Measurements from ENCODE around the gene SEC22A.

Gene SEC22A

GRCh38 chr3:123297627-123297899, 95.8 kb downstream of the SEC22A start:
- TF ChIP-seq TAF1 (IDR thresholded peaks at IDR 0.05; ENCODE audit: borderline replicate concordance, insufficient read depth, low read length) (no peak), FOXP2 (optimal IDR thresholded peaks at IDR 0.05; ENCODE audit: borderline replicate concordance, extremely low read depth, extremely low read length, insufficient read depth) (no peak), SIN3A (IDR thresholded peaks at IDR 0.05; ENCODE audit: borderline replicate concordance, insufficient read depth, low read length) (no peak), POLR2AphosphoS5 (IDR thresholded peaks at IDR 0.05; ENCODE audit: low read depth, low read length) (no peak)
- TF ChIP-seq, protein P1, sequence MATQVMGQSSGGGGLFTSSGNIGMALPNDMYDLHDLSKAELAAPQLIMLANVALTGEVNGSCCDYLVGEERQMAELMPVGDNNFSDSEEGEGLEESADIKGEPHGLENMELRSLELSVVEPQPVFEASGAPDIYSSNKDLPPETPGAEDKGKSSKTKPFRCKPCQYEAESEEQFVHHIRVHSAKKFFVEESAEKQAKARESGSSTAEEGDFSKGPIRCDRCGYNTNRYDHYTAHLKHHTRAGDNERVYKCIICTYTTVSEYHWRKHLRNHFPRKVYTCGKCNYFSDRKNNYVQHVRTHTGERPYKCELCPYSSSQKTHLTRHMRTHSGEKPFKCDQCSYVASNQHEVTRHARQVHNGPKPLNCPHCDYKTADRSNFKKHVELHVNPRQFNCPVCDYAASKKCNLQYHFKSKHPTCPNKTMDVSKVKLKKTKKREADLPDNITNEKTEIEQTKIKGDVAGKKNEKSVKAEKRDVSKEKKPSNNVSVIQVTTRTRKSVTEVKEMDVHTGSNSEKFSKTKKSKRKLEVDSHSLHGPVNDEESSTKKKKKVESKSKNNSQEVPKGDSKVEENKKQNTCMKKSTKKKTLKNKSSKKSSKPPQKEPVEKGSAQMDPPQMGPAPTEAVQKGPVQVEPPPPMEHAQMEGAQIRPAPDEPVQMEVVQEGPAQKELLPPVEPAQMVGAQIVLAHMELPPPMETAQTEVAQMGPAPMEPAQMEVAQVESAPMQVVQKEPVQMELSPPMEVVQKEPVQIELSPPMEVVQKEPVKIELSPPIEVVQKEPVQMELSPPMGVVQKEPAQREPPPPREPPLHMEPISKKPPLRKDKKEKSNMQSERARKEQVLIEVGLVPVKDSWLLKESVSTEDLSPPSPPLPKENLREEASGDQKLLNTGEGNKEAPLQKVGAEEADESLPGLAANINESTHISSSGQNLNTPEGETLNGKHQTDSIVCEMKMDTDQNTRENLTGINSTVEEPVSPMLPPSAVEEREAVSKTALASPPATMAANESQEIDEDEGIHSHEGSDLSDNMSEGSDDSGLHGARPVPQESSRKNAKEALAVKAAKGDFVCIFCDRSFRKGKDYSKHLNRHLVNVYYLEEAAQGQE (IDR thresholded peaks at IDR 0.05; ENCODE audit: insufficient read depth in 1 of 2, low read depth in 2 of 2, low read length in 2 of 2): no peak

DNA sequence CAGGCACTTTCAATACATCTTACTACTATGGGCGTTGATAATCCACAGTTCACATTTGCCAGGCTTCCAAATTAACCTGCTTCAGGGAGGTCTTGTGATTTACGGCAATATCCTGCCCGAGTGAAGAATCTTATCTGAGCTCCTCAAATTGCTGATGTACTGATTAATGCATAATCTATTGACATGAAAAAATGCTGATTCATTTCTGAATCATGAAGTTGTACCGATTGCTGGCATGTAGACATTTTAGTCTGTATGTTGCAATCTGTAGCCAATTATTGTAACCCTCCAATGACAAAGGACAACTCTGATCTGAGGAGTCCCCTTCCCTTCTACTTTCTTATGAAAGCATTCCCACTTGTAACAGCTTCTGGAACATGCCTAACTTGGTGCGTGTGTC, 97.2 kb downstream of the SEC22A start:
- TF ChIP-seq FOXP2 (optimal IDR thresholded peaks at IDR 0.05; ENCODE audit: borderline replicate concordance, extremely low read depth, extremely low read length, insufficient read depth) (no peak), POLR2AphosphoS5 (IDR thresholded peaks at IDR 0.05; ENCODE audit: low read depth, low read length) (no peak), SIN3A (IDR thresholded peaks at IDR 0.05; ENCODE audit: borderline replicate concordance, insufficient read depth, low read length) (no peak), TAF1 (IDR thresholded peaks at IDR 0.05; ENCODE audit: borderline replicate concordance, insufficient read depth, low read length) (no peak)
- TF ChIP-seq, protein P1 (IDR thresholded peaks at IDR 0.05; ENCODE audit: insufficient read depth in 1 of 2, low read depth in 2 of 2, low read length in 2 of 2): no peak

DNA sequence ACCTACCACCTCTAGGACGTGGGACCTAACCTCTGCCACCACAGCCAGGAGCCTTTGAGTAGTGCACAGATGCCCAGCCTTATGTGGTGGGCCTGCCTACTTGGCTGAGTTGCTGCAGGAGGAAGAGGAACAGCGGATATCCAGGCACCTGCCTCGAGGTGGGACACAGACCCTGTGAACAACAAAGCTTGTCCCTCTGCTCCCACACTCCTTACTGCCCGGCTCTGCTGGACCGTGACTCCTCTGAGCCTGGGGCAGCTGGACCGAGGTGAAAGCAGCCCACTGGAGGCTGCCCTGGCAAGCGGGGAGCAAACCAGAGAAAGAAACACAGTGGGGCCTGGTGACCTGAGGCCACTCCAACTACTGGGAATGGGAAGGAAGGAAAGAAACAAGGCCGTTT, 97.8 kb downstream of the SEC22A start:
- TF ChIP-seq, protein P1 (IDR thresholded peaks at IDR 0.05; ENCODE audit: insufficient read depth in 1 of 2, low read depth in 2 of 2, low read length in 2 of 2): no peak
- TF ChIP-seq FOXP2 (optimal IDR thresholded peaks at IDR 0.05; ENCODE audit: borderline replicate concordance, extremely low read depth, extremely low read length, insufficient read depth) (no peak), TAF1 (IDR thresholded peaks at IDR 0.05; ENCODE audit: borderline replicate concordance, insufficient read depth, low read length) (no peak), POLR2AphosphoS5 (IDR thresholded peaks at IDR 0.05; ENCODE audit: low read depth, low read length) (no peak), SIN3A (IDR thresholded peaks at IDR 0.05; ENCODE audit: borderline replicate concordance, insufficient read depth, low read length) (no peak)

GRCh38 chr3:123300056-123300455, 98.3 kb downstream of the SEC22A start:
- TF ChIP-seq SIN3A (IDR thresholded peaks at IDR 0.05; ENCODE audit: borderline replicate concordance, insufficient read depth, low read length): no peak
- no peak for TF ChIP-seq FOXP2 (optimal IDR thresholded peaks at IDR 0.05; ENCODE audit: borderline replicate concordance, extremely low read depth, extremely low read length, insufficient read depth)
- TF ChIP-seq, protein P1 (IDR thresholded peaks at IDR 0.05; ENCODE audit: insufficient read depth in 1 of 2, low read depth in 2 of 2, low read length in 2 of 2): no peak
- TF ChIP-seq POLR2AphosphoS5 (IDR thresholded peaks at IDR 0.05; ENCODE audit: low read depth, low read length): no peak
- no peak for TF ChIP-seq TAF1 (IDR thresholded peaks at IDR 0.05; ENCODE audit: borderline replicate concordance, insufficient read depth, low read length)

GRCh38 chr3:123300583-123300982, 98.8 kb downstream of the SEC22A start:
- no peak for TF ChIP-seq POLR2AphosphoS5 (IDR thresholded peaks at IDR 0.05; ENCODE audit: low read depth, low read length)
- TF ChIP-seq FOXP2 (optimal IDR thresholded peaks at IDR 0.05; ENCODE audit: borderline replicate concordance, extremely low read depth, extremely low read length, insufficient read depth): no peak

All from PFSK-1 (cell line).